DMS 273 (cell line): ENCODE data around the gene ARL6IP6.
"Not testable (repeated sequence)": the region's sequence is repeated elsewhere in the genome, so short reads cannot be mapped to it uniquely, and the experiment has no call there.

Experiments used
- DNase-seq: peaks from one replicate; lab custom pipeline; 2025; ENCODE audit not compliant: unreplicated experiment; lab: John Stamatoyannopoulos, UW

ARL6IP6 gene

GRCh38 chr2:152720794-152721193, 2.4 kb downstream of the ARL6IP6 start:
- no peak for DNase-seq

GRCh38 chr2:152722639-152723038, 4.2 kb downstream of the ARL6IP6 start:
- DNase-seq = not testable (repeated sequence)

GRCh38 chr2:152723918-152724317, 5.5 kb downstream of the ARL6IP6 start:
- no peak for DNase-seq

- no peak for DNase-seq
Observed at GRCh38 chr2:152729844-152730243, 11.4 kb downstream of the ARL6IP6 start.

GRCh38 chr2:152730591-152731333, 12.3 kb downstream of the ARL6IP6 start:
- no peak for DNase-seq

- DNase-seq = not testable (repeated sequence)
Observed at GRCh38 chr2:152737509-152737908, 19.1 kb downstream of the ARL6IP6 start.

- DNase-seq = no peak
Observed at GRCh38 chr2:152738438-152738837, 20.0 kb downstream of the ARL6IP6 start.

- not testable (repeated sequence) for DNase-seq
Observed at GRCh38 chr2:152739705-152740104, 21.3 kb downstream of the ARL6IP6 start.

GRCh38 chr2:152740743-152741328, 22.4 kb downstream of the ARL6IP6 start:
- peak; percentile 79 for DNase-seq

GRCh38 chr2:152743002-152743401, 24.6 kb downstream of the ARL6IP6 start:
- DNase-seq = peak; percentile 20

GRCh38 chr2:152747751-152748150, 29.3 kb downstream of the ARL6IP6 start:
- DNase-seq = not testable (repeated sequence)

GRCh38 chr2:152755029-152755428, 36.6 kb downstream of the ARL6IP6 start:
- DNase-seq = peak; percentile 21

GRCh38 chr2:152759290-152760072, 41.1 kb downstream of the ARL6IP6 start:
- no peak for DNase-seq

- DNase-seq = no peak
Observed at GRCh38 chr2:152761214-152761613, 42.8 kb downstream of the ARL6IP6 start.

- DNase-seq = no peak
Observed at GRCh38 chr2:152762202-152762601, 43.8 kb downstream of the ARL6IP6 start.

GRCh38 chr2:152763208-152763607, 44.8 kb downstream of the ARL6IP6 start:
- not testable (repeated sequence) for DNase-seq

- DNase-seq = no peak
Observed at GRCh38 chr2:152763651-152764050, 45.2 kb downstream of the ARL6IP6 start.

- no peak for DNase-seq
Observed at GRCh38 chr2:152766928-152767327, 48.5 kb downstream of the ARL6IP6 start.

- peak; percentile 7 for DNase-seq
Observed at GRCh38 chr2:152781175-152781574, 62.8 kb downstream of the ARL6IP6 start.

- no peak for DNase-seq
Observed at GRCh38 chr2:152782171-152782570, 63.8 kb downstream of the ARL6IP6 start.

GRCh38 chr2:152790883-152791282, 72.5 kb downstream of the ARL6IP6 start:
- DNase-seq = peak; percentile 83

- no peak for DNase-seq
Observed at GRCh38 chr2:152791979-152792378, 73.6 kb downstream of the ARL6IP6 start.
